NB4 (cell line): ENCODE data around the gene RPAP3.

Experiments
- TF ChIP-seq, protein P1 (sequence below): IDR thresholded peaks from one replicate; pipeline ENCODE4 v1.5.1; 2012; ENCODE audit warnings: low read depth, low read length
- TF ChIP-seq, protein P2 (sequence below): IDR thresholded peaks from 2 replicates; pipeline ENCODE4 v1.6.1; 2011; ENCODE audit warnings: low read depth, low read length

DNA sequence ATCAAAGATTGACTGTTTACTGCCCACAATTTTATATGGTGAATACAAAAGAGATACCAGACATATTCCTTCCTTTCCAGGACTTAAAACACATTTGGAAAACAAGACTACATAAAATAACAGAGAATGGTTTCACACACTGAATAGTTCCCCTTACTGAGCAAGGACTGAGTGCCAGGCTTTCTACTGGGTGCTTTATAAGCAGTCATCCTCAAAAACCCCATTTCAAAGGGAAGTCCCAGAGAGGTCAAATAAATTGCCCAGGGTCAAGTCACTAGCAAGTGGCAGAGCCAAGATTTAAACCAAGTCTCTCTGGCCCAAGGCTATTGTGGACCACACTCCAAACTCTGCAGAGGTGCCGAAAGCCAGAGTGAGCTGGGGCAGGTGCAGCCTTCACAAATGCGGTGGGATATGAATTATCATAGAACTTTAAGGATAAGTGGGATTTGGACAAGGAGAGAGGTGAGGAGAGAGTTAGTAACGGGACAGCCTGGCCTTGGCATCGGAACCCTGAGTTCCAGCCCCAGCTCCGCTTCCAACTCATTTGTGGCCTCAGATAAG, 9.1 kb upstream of the RPAP3 start:
- TF ChIP-seq, protein P1, sequence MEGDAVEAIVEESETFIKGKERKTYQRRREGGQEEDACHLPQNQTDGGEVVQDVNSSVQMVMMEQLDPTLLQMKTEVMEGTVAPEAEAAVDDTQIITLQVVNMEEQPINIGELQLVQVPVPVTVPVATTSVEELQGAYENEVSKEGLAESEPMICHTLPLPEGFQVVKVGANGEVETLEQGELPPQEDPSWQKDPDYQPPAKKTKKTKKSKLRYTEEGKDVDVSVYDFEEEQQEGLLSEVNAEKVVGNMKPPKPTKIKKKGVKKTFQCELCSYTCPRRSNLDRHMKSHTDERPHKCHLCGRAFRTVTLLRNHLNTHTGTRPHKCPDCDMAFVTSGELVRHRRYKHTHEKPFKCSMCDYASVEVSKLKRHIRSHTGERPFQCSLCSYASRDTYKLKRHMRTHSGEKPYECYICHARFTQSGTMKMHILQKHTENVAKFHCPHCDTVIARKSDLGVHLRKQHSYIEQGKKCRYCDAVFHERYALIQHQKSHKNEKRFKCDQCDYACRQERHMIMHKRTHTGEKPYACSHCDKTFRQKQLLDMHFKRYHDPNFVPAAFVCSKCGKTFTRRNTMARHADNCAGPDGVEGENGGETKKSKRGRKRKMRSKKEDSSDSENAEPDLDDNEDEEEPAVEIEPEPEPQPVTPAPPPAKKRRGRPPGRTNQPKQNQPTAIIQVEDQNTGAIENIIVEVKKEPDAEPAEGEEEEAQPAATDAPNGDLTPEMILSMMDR, result no peak
- TF ChIP-seq, protein P2, sequence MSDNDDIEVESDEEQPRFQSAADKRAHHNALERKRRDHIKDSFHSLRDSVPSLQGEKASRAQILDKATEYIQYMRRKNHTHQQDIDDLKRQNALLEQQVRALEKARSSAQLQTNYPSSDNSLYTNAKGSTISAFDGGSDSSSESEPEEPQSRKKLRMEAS, result no peak
